ENCODE data around the gene GH2.

GRCh38 chr17:63830904-63831491 lies 50.7 kb downstream of the GH2 start:
- TF ChIP-seq CTCF (IDR thresholded peaks at IDR 0.05; ENCODE audit: poor library complexity, severe bottlenecking) = no peak
- no peak for TF ChIP-seq EP300 (conservative IDR thresholded peaks at IDR 0.05; ENCODE audit: poor library complexity, severe bottlenecking)
- TF ChIP-seq EZH2 (IDR thresholded peaks at IDR 0.05; ENCODE audit: borderline replicate concordance, insufficient read depth, low read length, poor library complexity, severe bottlenecking) = no peak
- no peak for TF ChIP-seq POLR2AphosphoS5 (IDR thresholded peaks at IDR 0.05)
- no peak for TF ChIP-seq RAD21 (conservative IDR thresholded peaks at IDR 0.05)
- TF ChIP-seq REST (IDR thresholded peaks at IDR 0.05; ENCODE audit: borderline replicate concordance) = no peak
- no peak for TF ChIP-seq MXI1 (conservative IDR thresholded peaks at IDR 0.05; ENCODE audit: poor library complexity, severe bottlenecking)
- no peak for TF ChIP-seq TAF1 (IDR thresholded peaks at IDR 0.05; ENCODE audit: low read depth)

Data from neural cell (in vitro differentiated cells).